AG10803 (cell line): ENCODE data around the gene EPS8.

Experiments used
- DNase-seq: peaks from one replicate; pipeline ENCODE4 v3.0.0; 2010; ENCODE audit warnings: low read depth
- H3K4me3 ChIP-seq: 2 replicates; pipeline ENCODE4 v1.5.1; 2011; ENCODE audit warnings: mild to moderate bottlenecking, low read length, control low read depth
- CTCF ChIP-seq: conservative IDR thresholded peaks from 2 replicates; pipeline ENCODE4 v1.5.1; 2011; ENCODE audit warnings: mild to moderate bottlenecking, low read length, control low read depth, inconsistent platforms

Gene EPS8

GRCh38 chr12:15584366-15585041 lies 204.7 kb downstream of the EPS8 start:
- peak; percentile 86 for DNase-seq
- peak; percentile 86 for TF ChIP-seq CTCF
- H3K4me3 ChIP-seq = no peak overlapping the region

GRCh38 chr12:15583804-15584203 lies 205.4 kb downstream of the EPS8 start:
- no peak for TF ChIP-seq CTCF
- H3K4me3 ChIP-seq = no peak overlapping the region
- DNase-seq = no peak

GRCh38 chr12:15581006-15581405 lies 208.2 kb downstream of the EPS8 start:
- DNase-seq = peak; percentile 34
- no peak overlapping the region for H3K4me3 ChIP-seq
- no peak for TF ChIP-seq CTCF

GRCh38 chr12:15580431-15580830 lies 208.8 kb downstream of the EPS8 start:
- H3K4me3 ChIP-seq = no peak overlapping the region
- no peak for DNase-seq
- TF ChIP-seq CTCF = peak; percentile 11; the same call in 1 of the 2 replicates

GRCh38 chr12:15575671-15576541 lies 213.3 kb downstream of the EPS8 start:
- H3K4me3 ChIP-seq = no peak overlapping the region
- peak; percentile 37 for DNase-seq
- no peak for TF ChIP-seq CTCF

- DNase-seq = no peak
- H3K4me3 ChIP-seq = no peak overlapping the region
- TF ChIP-seq CTCF = no peak
Observed at GRCh38 chr12:15574353-15574752, 214.8 kb downstream of the EPS8 start.
